SK-N-SH treated with all-trans-retinoic acid at 6 μM for 48 hours (cell line): ENCODE measurements around the gene DHX16.
A peak's percentile ranks its signal among the peaks of the same experiment; 100 is the strongest.

Experiments
- ATAC-seq: fragments of 200-7000 bp; cut with Tn5 transposase; 3 replicates; pipeline ENCODE4 v1.9.1; 2020; ENCODE audit warnings: mild to moderate bottlenecking, moderate library complexity
- ARNTL ChIP-seq: fragments of 450-650 bp; formaldehyde crosslinking; IDR thresholded peaks from 2 replicates; pipeline ENCODE4 v1.5.0; 2020; ENCODE audit warnings: low read depth, mild to moderate bottlenecking, moderate library complexity, borderline replicate concordance
- BACH2 ChIP-seq: fragments of 250-450 bp; sonication (Bioruptor Pico); IDR thresholded peaks from 2 replicates; pipeline ENCODE4 v1.9.0; 2021; ENCODE audit warnings: mild to moderate bottlenecking, borderline replicate concordance
- CREB5 ChIP-seq: fragments of 250-450 bp; sonication (Bioruptor Pico); IDR thresholded peaks from 2 replicates; pipeline ENCODE4 v1.5.1; 2020; ENCODE audit warnings: low read depth, mild to moderate bottlenecking, moderate library complexity
- CSDC2 ChIP-seq: fragments of 250-450 bp; sonication (Bioruptor Pico); IDR thresholded peaks from 2 replicates; pipeline ENCODE4 v1.5.0; 2020; ENCODE audit warnings: mild to moderate bottlenecking, moderate library complexity
- CSRNP3 ChIP-seq: fragments of 250-450 bp; sonication (Bioruptor Pico); IDR thresholded peaks from 2 replicates; pipeline ENCODE4 v1.5.1; 2021; ENCODE audit warnings: mild to moderate bottlenecking, moderate library complexity
- ESRRG ChIP-seq: fragments of 250-450 bp; sonication (Bioruptor Pico); IDR thresholded peaks from 2 replicates; pipeline ENCODE4 v1.6.1; 2021; ENCODE audit warnings: mild to moderate bottlenecking
- GLIS3 ChIP-seq: fragments of 250-450 bp; sonication (Bioruptor Pico); IDR thresholded peaks from 2 replicates; pipeline ENCODE4 v1.5.0; 2020; ENCODE audit warnings: mild to moderate bottlenecking, moderate library complexity
- ISL1 ChIP-seq: fragments of 250-450 bp; sonication (Bioruptor Pico); IDR thresholded peaks from 2 replicates; pipeline ENCODE4 v2.1.2; 2022; ENCODE audit warnings: mild to moderate bottlenecking, moderate library complexity
- OSR1 ChIP-seq: fragments of 250-450 bp; sonication (Bioruptor Pico); IDR thresholded peaks from 2 replicates; pipeline ENCODE4 v1.8.0; 2022; ENCODE audit warnings: moderate library complexity, mild to moderate bottlenecking, inconsistent platforms
- PATZ1 ChIP-seq: fragments of 250-450 bp; sonication (Bioruptor Pico); IDR thresholded peaks from 2 replicates; pipeline ENCODE4 v1.8.0; 2020; ENCODE audit warnings: mild to moderate bottlenecking, moderate library complexity, borderline replicate concordance
- POU6F1 ChIP-seq: fragments of 250-450 bp; sonication (Bioruptor Pico); IDR thresholded peaks from 2 replicates; pipeline ENCODE4 v1.8.0; 2021; ENCODE audit warnings: low read depth, mild to moderate bottlenecking, moderate library complexity, borderline replicate concordance
- PPARA ChIP-seq: fragments of 250-450 bp; sonication (Bioruptor Pico); IDR thresholded peaks from 2 replicates; pipeline ENCODE4 v1.5.0; 2020; ENCODE audit warnings: mild to moderate bottlenecking, borderline replicate concordance
- SNAI2 ChIP-seq: fragments of 250-450 bp; sonication (Bioruptor Pico); IDR thresholded peaks from 2 replicates; pipeline ENCODE4 v1.5.0; 2020; ENCODE audit warnings: mild to moderate bottlenecking, moderate library complexity
- TCF4 ChIP-seq: fragments of 250-450 bp; sonication (Bioruptor Pico); IDR thresholded peaks from 2 replicates; pipeline ENCODE4 v1.8.0; 2021; ENCODE audit warnings: mild to moderate bottlenecking, moderate library complexity, borderline replicate concordance
- TOX ChIP-seq: fragments of 250-450 bp; sonication (Bioruptor Pico); IDR thresholded peaks from 2 replicates; pipeline ENCODE4 v1.8.0; 2021; ENCODE audit warnings: mild to moderate bottlenecking, moderate library complexity, borderline replicate concordance
- TSHZ2 ChIP-seq: fragments of 250-450 bp; sonication (Bioruptor Pico); IDR thresholded peaks from 2 replicates; pipeline ENCODE4 v1.5.0; 2020; ENCODE audit warnings: mild to moderate bottlenecking, moderate library complexity
- ZC3H10 ChIP-seq: fragments of 250-450 bp; sonication (Bioruptor Pico); IDR thresholded peaks from 2 replicates; pipeline ENCODE4 v1.5.1; 2021; ENCODE audit warnings: mild to moderate bottlenecking, moderate library complexity
- ZFP3 ChIP-seq: fragments of 250-450 bp; sonication (Bioruptor Pico); IDR thresholded peaks from 2 replicates; pipeline ENCODE4 v1.5.0; 2020; ENCODE audit warnings: mild to moderate bottlenecking, moderate library complexity
- ZFP30 ChIP-seq: fragments of 450-650 bp; formaldehyde crosslinking; IDR thresholded peaks from 2 replicates; pipeline ENCODE4 v1.5.0; 2022; ENCODE audit warnings: mild to moderate bottlenecking, moderate library complexity
- ZNF565 ChIP-seq: fragments of 450-650 bp; formaldehyde crosslinking; conservative IDR thresholded peaks from 2 replicates; pipeline ENCODE4 v1.5.0; 2020; ENCODE audit warnings: low read depth, mild to moderate bottlenecking, moderate library complexity
- ZNF70 ChIP-seq: fragments of 450-650 bp; formaldehyde crosslinking; IDR thresholded peaks from 2 replicates; pipeline ENCODE4 v1.5.0; 2020; ENCODE audit warnings: mild to moderate bottlenecking, moderate library complexity
- ZNF8 ChIP-seq: fragments of 450-650 bp; formaldehyde crosslinking; IDR thresholded peaks from 2 replicates; pipeline ENCODE4 v1.5.0; 2020; ENCODE audit warnings: mild to moderate bottlenecking, moderate library complexity

The DHX16 gene

GRCh38 chr6:30626484-30627366, 46.1 kb downstream of the DHX16 start, which contains the start of gene ATAT1:
Gene ATAT1, plus strand, starts transcription at chr6:30626874.
- peak; percentile 98 for ATAC-seq
- TF ChIP-seq SNAI2 (CRISPR knock-in tag): no peak
- no peak for TF ChIP-seq ZNF8 (CRISPR knock-in tag)
- TF ChIP-seq ZNF70 (CRISPR knock-in tag): no peak
- TF ChIP-seq GLIS3: no peak; the same call in 1 of the 2 replicates
- TF ChIP-seq ZFP30 (CRISPR knock-in tag): no peak
- no peak for TF ChIP-seq ZFP3
- TF ChIP-seq TCF4: no peak
- no peak for TF ChIP-seq PATZ1

GRCh38 chr6:30625511-30625910, 47.3 kb downstream of the DHX16 start:
- TF ChIP-seq ISL1 (CRISPR knock-in tag) (no peak), SNAI2 (CRISPR knock-in tag) (no peak), ZNF8 (CRISPR knock-in tag) (no peak), BACH2 (CRISPR knock-in tag) (no peak), ARNTL (CRISPR knock-in tag) (no peak), ZFP30 (CRISPR knock-in tag) (no peak), ZFP3 (no peak), TCF4 (no peak), CREB5 (CRISPR knock-in tag) (no peak), TSHZ2 (CRISPR knock-in tag) (no peak), CSDC2 (no peak), GLIS3 (no peak), ESRRG (CRISPR knock-in tag) (no peak), POU6F1 (CRISPR knock-in tag) (no peak), TOX (CRISPR knock-in tag) (no peak), ZC3H10 (CRISPR knock-in tag) (no peak), OSR1 (CRISPR knock-in tag) (no peak), CSRNP3 (CRISPR knock-in tag) (no peak), PPARA (CRISPR knock-in tag) (no peak), ZNF565 (CRISPR knock-in tag) (no peak)
- TF ChIP-seq, all 23 proteins: peak for 0
- no peak for ATAC-seq
